Measurements from ENCODE around the gene TMEM171. TPM values are rescaled to one million over a fixed set of nuclear protein-coding genes. Genes with fewer than 3 reads are reported as not detected.

Gene TMEM171
- total and polyA plus RNA-seq, 2 of the 4 experiments (the other 2 are of a cell fraction): 3.0 to 5.1 TPM

GRCh38 chr5:73119451-73120157 lies 771 bp upstream of the TMEM171 start:
- no peak overlapping the region for H2BK20ac ChIP-seq (ENCODE audit: low read depth, low read length)
- H3K79me1 ChIP-seq (ENCODE audit: low read depth in 1 of 2, low read length in 2 of 2): no peaks in the 10 kb centered on the region
- peak overlapping the region; percentile 47 for H2AK5ac ChIP-seq (ENCODE audit: low read depth, low read length)
- TF ChIP-seq MAFK (IDR thresholded peaks at IDR 0.05; ENCODE audit: low read depth, low read length) (no peak), MXI1 (IDR thresholded peaks at IDR 0.05; ENCODE audit: borderline replicate concordance, low read depth, low read length) (no peak), POLR2A (IDR thresholded peaks at IDR 0.05; ENCODE audit: low read depth, low read length) (no peak), SMC3 (IDR thresholded peaks at IDR 0.05; ENCODE audit: low read depth, low read length) (no peak), USF2 (IDR thresholded peaks at IDR 0.05; ENCODE audit: low read depth, low read length) (no peak), ELK1 (IDR thresholded peaks at IDR 0.05; ENCODE audit: borderline replicate concordance, low read depth, low read length) (no peak), RAD21 (IDR thresholded peaks at IDR 0.05; ENCODE audit: low read length) (no peak), RFX5 (IDR thresholded peaks at IDR 0.05; ENCODE audit: low read depth, low read length) (no peak), BHLHE40 (IDR thresholded peaks at IDR 0.05; ENCODE audit: low read depth, low read length) (no peak), CTCF (conservative IDR thresholded peaks at IDR 0.05; ENCODE audit: low read depth, low read length) (no peak), NFE2L2 (IDR thresholded peaks at IDR 0.05; ENCODE audit: low read depth, low read length) (no peak), CEBPB (IDR thresholded peaks at IDR 0.05; ENCODE audit: low read depth, low read length) (no peak), FOS (IDR thresholded peaks at IDR 0.05; ENCODE audit: low read depth, low read length) (no peak), RCOR1 (IDR thresholded peaks at IDR 0.05; ENCODE audit: insufficient replicate concordance, low read length) (no peak), MAZ (IDR thresholded peaks at IDR 0.05; ENCODE audit: borderline replicate concordance, low read depth, low read length) (no peak), CHD1 (IDR thresholded peaks at IDR 0.05; ENCODE audit: low read depth, low read length) (no peak)
- peaks cover 3% of the 10 kb centered on the region; the same call in 1 of the 2 replicates for H3K27me3 ChIP-seq (ENCODE audit: control insufficient read depth, insufficient read depth, low read length)
- H3K27ac ChIP-seq (ENCODE audit: insufficient read depth, low read length): no peak overlapping the region
- no peak overlapping the region for H2BK15ac ChIP-seq (ENCODE audit: low read depth, low read length)
- H3K56ac ChIP-seq (ENCODE audit: extremely low read depth, insufficient read depth, low read length): no peak overlapping the region
- 44% methylated on average over 12 of the region's 40 CpGs; no CpG with 5 or more reads in 1 of the 2 experiments for WGBS, 2 experiments (ENCODE audit: extremely low coverage in 2 of 2, insufficient read length in 1 of 2)
- H3K14ac ChIP-seq (replicated peaks; ENCODE audit: low read depth, low read length): no peak overlapping the region
- POLR2A ChIA-PET (ENCODE audit: unreplicated experiment): no interaction called here
- no peak overlapping the region for H2BK5ac ChIP-seq (ENCODE audit: low read depth, low read length, poor library complexity, severe bottlenecking)
- in situ Hi-C loops (cut with MboI; ENCODE audit: low sequenced_read_pairs) (no loop called here), intact Hi-C loops (cut with micrococcal nuclease) (no loop called here), dilution Hi-C loops (cut with HindIII; ENCODE audit: low sequenced_read_pairs, unreplicated experiment) (no loop called here)
- H4K91ac ChIP-seq (ENCODE audit: insufficient read depth, low read depth, low read length): no peak overlapping the region
- no peak overlapping the region for H4K5ac ChIP-seq (ENCODE audit: low read depth, low read length)
- ATAC-seq (ENCODE audit: low read depth) (no peak), DNase-seq (no peak)
- H3K4me1 ChIP-seq (ENCODE audit: control insufficient read depth, insufficient read depth, low read length): peaks cover 14% of the 10 kb centered on the region
- no peak overlapping the region for H3K4ac ChIP-seq (ENCODE audit: low read depth, low read length)
- peaks cover 9% of the 10 kb centered on the region for H3K9me1 ChIP-seq (ENCODE audit: insufficient read depth, low read length)
- CTCF ChIA-PET: no interaction called here
- H3K4me3 ChIP-seq (ENCODE audit: insufficient read depth, low read depth, low read length): no peak overlapping the region
- peak overlapping the region; percentile 63 for H2AK9ac ChIP-seq (replicated peaks; ENCODE audit: low read depth, low read length, poor library complexity)
- H3K36me3 ChIP-seq (ENCODE audit: control insufficient read depth, insufficient read depth, low read length): no peaks in the 10 kb centered on the region
- H4K20me1 ChIP-seq (ENCODE audit: insufficient read depth, low read length): peaks cover 10% of the 10 kb centered on the region
- no peak overlapping the region for H3K23ac ChIP-seq (ENCODE audit: low read depth, low read length)
- H3K9me3 ChIP-seq (ENCODE audit: control insufficient read depth, insufficient read depth, low read length): peaks cover 3% of the 10 kb centered on the region
- H3K9ac ChIP-seq (ENCODE audit: low read depth, low read length): no peak overlapping the region
- no peak overlapping the region for H4K8ac ChIP-seq (ENCODE audit: low read depth in 2 of 2, low read length in 2 of 2)
- no peak overlapping the region for H3K4me2 ChIP-seq (ENCODE audit: low read depth, low read length)
- H2AFZ ChIP-seq (replicated peaks; ENCODE audit: low read length, poor library complexity): peak overlapping the region; percentile 90
- BruUV-seq (replicated peaks): no TSS peak
- no peak overlapping the region for H3K18ac ChIP-seq (ENCODE audit: low read depth, low read length)
- no peak overlapping the region for H2BK120ac ChIP-seq (ENCODE audit: low read depth, low read length)
